Measurements from ENCODE around the gene HOOK1. TPM values are rescaled to one million over a fixed set of nuclear protein-coding genes. Genes with fewer than 3 reads are reported as not detected.

Gene HOOK1
- total and polyA plus RNA-seq, 8 donors = 12.4 to 44.8 (median 29.6) TPM

GRCh38 chr1:59856725-59857338 lies 42.1 kb downstream of the HOOK1 start:
- ATAC-seq (peak; percentile 85), DNase-seq (no peak)
- H3K27ac ChIP-seq = no peak overlapping the region
- no peak for TF ChIP-seq CTCF (IDR thresholded peaks at IDR 0.05)
- no peaks in the 10 kb centered on the region for H3K36me3 ChIP-seq
- no peak overlapping the region for H3K4me3 ChIP-seq
- H3K4me1 ChIP-seq = no peaks in the 10 kb centered on the region
- peaks cover 0 to 5% of the 10 kb centered on the region in 2 donors for H3K9me3 ChIP-seq
- intact Hi-C loops (cut with DNase I) = no loop called here
- H3K27me3 ChIP-seq = no peaks in the 10 kb centered on the region

GRCh38 chr1:59857679-59858354 lies 43.1 kb downstream of the HOOK1 start:
- no peaks in the 10 kb centered on the region for H3K36me3 ChIP-seq
- no peaks in the 10 kb centered on the region for H3K4me1 ChIP-seq
- ATAC-seq (no peak), DNase-seq (no peak)
- no peak overlapping the region for H3K27ac ChIP-seq
- peaks cover 0 to 5% of the 10 kb centered on the region in 2 donors for H3K9me3 ChIP-seq
- H3K27me3 ChIP-seq = no peaks in the 10 kb centered on the region
- no peak overlapping the region for H3K4me3 ChIP-seq
- intact Hi-C loops (cut with DNase I) = no loop called here
- TF ChIP-seq CTCF (IDR thresholded peaks at IDR 0.05) = no peak

GRCh38 chr1:59866462-59866861 lies 51.7 kb downstream of the HOOK1 start:
- no peaks in the 10 kb centered on the region for H3K4me1 ChIP-seq
- no peak overlapping the region for H3K27ac ChIP-seq
- DNase-seq = no peak
- no peaks in the 10 kb centered on the region for H3K27me3 ChIP-seq
- ATAC-seq = no peak
- no peaks in the 10 kb centered on the region for H3K9me3 ChIP-seq
- no peaks in the 10 kb centered on the region for H3K36me3 ChIP-seq
- intact Hi-C loops (cut with DNase I) = no loop called here
- TF ChIP-seq CTCF (IDR thresholded peaks at IDR 0.05) = no peak
- no peak overlapping the region for H3K4me3 ChIP-seq

- DNase-seq = no peak
- intact Hi-C loops (cut with DNase I) = no loop called here
- no peak for ATAC-seq
- H3K9me3 ChIP-seq = peaks cover 0 to 6% of the 10 kb centered on the region in 2 donors
- H3K27me3 ChIP-seq = no peaks in the 10 kb centered on the region
- no peak for TF ChIP-seq CTCF (IDR thresholded peaks at IDR 0.05)
- H3K4me1 ChIP-seq = no peaks in the 10 kb centered on the region
- no peak overlapping the region for H3K4me3 ChIP-seq
- no peak overlapping the region for H3K27ac ChIP-seq
- H3K36me3 ChIP-seq = no peaks in the 10 kb centered on the region
These were observed 57.0 kb downstream of the HOOK1 start for GRCh38 chr1:59871746-59872145.

GRCh38 chr1:59877108-59877682 lies 62.4 kb downstream of the HOOK1 start:
- Histone ChIP-seq H3K9me3 (peaks cover 0 to 8% of the 10 kb centered on the region in 2 donors), H3K36me3 (no peaks in the 10 kb centered on the region), H3K27ac (no peak overlapping the region), H3K4me3 (no peak overlapping the region), H3K27me3 (no peaks in the 10 kb centered on the region), H3K4me1 (no peaks in the 10 kb centered on the region)
- no peak for TF ChIP-seq CTCF (IDR thresholded peaks at IDR 0.05)
- intact Hi-C loops (cut with DNase I) = loop anchor here in 1 of 2 donors (5.0 kb wide), 1 partner anchor 70 kb away; no protein-coding TSS in a partner anchor
- ATAC-seq (no peak), DNase-seq (no peak)

All from left lung (tissue), 10 donors.